GM18508 (cell line): ENCODE measurements around the gene TRMT61B.

Source experiments
- ATAC-seq: cut with Tn5 transposase; IDR thresholded peaks from one replicate; pipeline ENCODE4 v1.9.1; 2021; ENCODE audit warnings: moderate number of reproducible peaks; ENCODE audit not compliant: insufficient read depth, unreplicated experiment

Gene TRMT61B

GRCh38 chr2:28869494-28870145, 489 bp downstream of the TRMT61B start:
- ATAC-seq: peak; percentile 2

GRCh38 chr2:28868611-28869010, 1.5 kb downstream of the TRMT61B start:
- ATAC-seq: no peak

GRCh38 chr2:28855977-28856376, 14.1 kb downstream of the TRMT61B start:
- no peak for ATAC-seq

- no peak for ATAC-seq
These were observed 14.9 kb downstream of the TRMT61B start for GRCh38 chr2:28855193-28855592.

GRCh38 chr2:28842042-28842441, 28.1 kb downstream of the TRMT61B start:
- no peak for ATAC-seq

GRCh38 chr2:28838971-28839370, 31.1 kb downstream of the TRMT61B start:
- ATAC-seq: no peak

GRCh38 chr2:28835781-28836180, 34.3 kb downstream of the TRMT61B start:
- ATAC-seq: no peak

GRCh38 chr2:28833740-28834470, 36.2 kb downstream of the TRMT61B start:
- ATAC-seq: no peak

GRCh38 chr2:28828382-28828781, 41.7 kb downstream of the TRMT61B start:
- no peak for ATAC-seq

- ATAC-seq: no peak
These were observed 45.2 kb downstream of the TRMT61B start for GRCh38 chr2:28824870-28825269.

- no peak for ATAC-seq
These were observed 45.9 kb downstream of the TRMT61B start for GRCh38 chr2:28824207-28824606.

GRCh38 chr2:28822036-28822435, 48.1 kb downstream of the TRMT61B start:
- ATAC-seq: no peak

GRCh38 chr2:28821295-28821958, 48.7 kb downstream of the TRMT61B start:
- no peak for ATAC-seq

- no peak for ATAC-seq
These were observed 52.1 kb downstream of the TRMT61B start for GRCh38 chr2:28818053-28818452.

- no peak for ATAC-seq
These were observed 59.5 kb downstream of the TRMT61B start, which contains the start of gene SPDYA for GRCh38 chr2:28810384-28811285. SPDYA (plus strand) TSS chr2:28810834; CDS start chr2:28816015, 5,181 bp downstream.

GRCh38 chr2:28809927-28810326, 60.2 kb downstream of the TRMT61B start:
- ATAC-seq: no peak

- no peak for ATAC-seq
These were observed 67.1 kb downstream of the TRMT61B start for GRCh38 chr2:28802975-28803429.

GRCh38 chr2:28801726-28802125, 68.4 kb downstream of the TRMT61B start:
- ATAC-seq: no peak
